ENCODE measurements around the gene COPS3. TPM values are rescaled to one million over a fixed set of nuclear protein-coding genes. Genes with fewer than 3 reads are reported as not detected.

The COPS3 gene
- total RNA-seq, 2 experiments from 2014 or later: 133 to 141 TPM

DNA sequence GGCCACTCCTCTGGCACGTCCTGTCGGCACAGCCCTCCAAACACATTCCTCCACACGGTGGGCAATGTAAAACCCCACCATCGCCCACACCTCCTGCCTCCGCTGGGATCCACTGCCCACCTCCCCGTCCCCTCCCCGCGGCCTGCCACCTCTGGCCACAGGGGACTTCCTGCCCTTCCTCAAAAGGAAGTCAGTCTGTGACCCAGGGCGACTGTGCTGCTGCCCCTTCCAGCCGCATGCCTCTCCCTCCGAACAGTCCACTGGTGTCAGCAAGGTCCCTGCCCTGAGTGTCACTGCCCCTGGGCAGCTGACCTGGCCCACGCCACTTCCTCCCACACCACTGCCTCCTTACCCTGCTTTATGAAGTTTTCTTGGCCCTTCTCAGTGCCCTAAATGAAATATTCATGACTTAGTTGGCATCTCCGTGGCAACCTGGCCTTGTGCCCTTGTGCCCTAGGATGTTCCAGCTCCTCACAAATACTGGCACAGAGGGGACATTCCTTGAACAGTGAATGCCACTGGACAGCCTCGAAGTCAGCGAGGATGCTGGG, 76.9 kb downstream of the COPS3 start:
- H3K27me3 Mint-ChIP-seq: no peaks in the 10 kb centered on the region
- peaks cover 25% of the 10 kb centered on the region for H3K4me1 Mint-ChIP-seq
- peak overlapping the region; percentile 98 for H3K27ac Mint-ChIP-seq
- no peak for DNase-seq
- H3K36me3 Mint-ChIP-seq: peaks cover 31% of the 10 kb centered on the region
- H3K9me3 Mint-ChIP-seq: no peaks in the 10 kb centered on the region
- peak overlapping the region; percentile 95 for H3K4me3 Mint-ChIP-seq

DNA sequence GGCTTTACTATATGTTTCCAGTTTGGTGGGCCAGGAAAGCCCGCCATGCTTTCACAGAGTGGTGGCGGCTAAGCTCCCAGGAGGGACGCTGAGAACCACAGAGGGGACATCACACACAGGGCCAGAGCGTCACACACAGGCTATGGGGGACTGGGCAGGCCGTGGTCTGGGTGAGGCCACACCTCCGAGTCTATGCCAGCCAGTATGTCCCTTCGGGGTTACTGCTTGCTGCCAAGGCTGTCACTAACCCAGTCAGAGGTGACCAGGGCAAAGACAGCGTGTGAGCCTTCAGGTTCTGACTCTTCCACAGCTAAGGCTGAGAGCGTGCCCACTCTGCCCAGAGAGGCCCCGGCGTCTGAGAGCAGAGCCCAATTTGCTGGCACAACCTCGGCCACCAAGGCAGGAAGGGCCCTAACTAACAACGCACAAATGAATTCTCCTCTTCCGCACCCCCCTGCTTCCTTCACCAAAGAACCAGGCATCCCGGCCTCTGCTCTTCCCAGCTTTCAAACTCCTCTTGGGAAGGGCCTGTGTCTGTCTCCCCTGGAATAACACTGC, 77.8 kb downstream of the COPS3 start:
- H3K4me3 Mint-ChIP-seq: peak overlapping the region; percentile 95
- H3K9me3 Mint-ChIP-seq: no peaks in the 10 kb centered on the region
- no peak for DNase-seq
- H3K27me3 Mint-ChIP-seq: no peaks in the 10 kb centered on the region
- H3K36me3 Mint-ChIP-seq: peaks cover 31% of the 10 kb centered on the region
- H3K4me1 Mint-ChIP-seq: peaks cover 27% of the 10 kb centered on the region
- H3K27ac Mint-ChIP-seq: no peak overlapping the region

DNA sequence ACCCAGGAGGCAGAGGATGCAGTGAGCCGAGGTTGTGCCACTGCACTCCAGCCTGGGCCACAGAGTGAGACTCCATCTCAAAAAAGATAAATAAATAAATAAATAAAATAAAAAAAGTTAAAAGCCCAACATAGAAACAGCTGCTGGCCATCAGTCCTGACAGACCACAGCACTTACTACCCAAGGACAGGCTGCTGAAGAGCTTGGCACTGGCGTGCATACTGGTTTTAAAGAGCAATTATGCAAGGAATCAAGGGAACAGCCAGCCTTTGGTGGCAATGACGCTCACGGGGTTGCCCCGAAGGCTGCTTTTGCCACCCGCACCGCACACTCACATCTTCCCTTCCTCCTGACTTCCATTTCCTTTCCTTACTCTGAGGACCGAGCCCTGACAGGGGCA, 79.1 kb downstream of the COPS3 start:
- H3K4me1 Mint-ChIP-seq: peaks cover 27% of the 10 kb centered on the region
- H3K4me3 Mint-ChIP-seq: no peak overlapping the region

DNA sequence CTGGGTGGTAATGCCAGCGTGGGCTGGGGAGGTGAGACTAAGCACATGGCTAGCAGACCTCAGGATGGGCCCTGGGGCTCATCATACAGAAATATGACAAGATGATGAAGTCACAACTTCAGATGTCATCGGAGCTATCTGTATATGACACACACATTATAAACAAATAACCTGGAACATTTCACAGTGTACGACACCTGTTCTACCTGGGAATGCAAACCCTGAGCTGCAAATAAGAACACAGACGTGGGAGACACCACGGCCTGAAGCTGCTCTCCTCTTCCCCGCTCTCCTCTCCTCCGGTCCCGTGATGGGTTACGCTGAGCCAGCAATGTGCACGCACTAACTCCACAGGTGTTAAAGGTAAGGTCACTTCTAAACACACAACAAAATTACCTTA, 79.8 kb downstream of the COPS3 start:
- DNase-seq: no peak
- Mint-ChIP-seq H3K9me3 (no peaks in the 10 kb centered on the region), H3K27ac (peak overlapping the region; percentile 31), H3K36me3 (peaks cover 33% of the 10 kb centered on the region), H3K4me1 (peaks cover 22% of the 10 kb centered on the region), H3K4me3 (no peak overlapping the region), H3K27me3 (no peaks in the 10 kb centered on the region)

More for the DNA sequence above, 79.1 kb downstream of the COPS3 start:
- Mint-ChIP-seq H3K36me3 (peaks cover 33% of the 10 kb centered on the region), H3K9me3 (no peaks in the 10 kb centered on the region), H3K27ac (no peak overlapping the region), H3K27me3 (no peaks in the 10 kb centered on the region)
- no peak for DNase-seq

DNA sequence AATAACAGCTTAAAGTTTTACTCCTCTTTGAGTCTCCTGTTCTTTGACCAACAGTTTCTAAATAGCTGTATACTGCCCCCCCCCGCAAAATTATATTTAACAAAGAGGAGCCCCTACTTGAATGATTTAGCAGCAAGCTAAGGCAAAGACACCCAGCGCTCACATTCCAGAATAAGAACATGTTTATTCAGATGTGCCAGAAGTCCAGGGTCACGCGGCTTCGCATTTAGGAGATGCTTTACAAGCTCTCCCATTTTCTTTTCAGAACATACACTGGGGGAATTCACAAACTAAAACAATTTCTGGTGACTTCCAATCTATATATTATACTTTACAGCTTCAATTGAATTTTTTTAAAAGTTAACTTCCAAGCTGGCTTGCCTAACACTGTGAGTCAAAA, 80.2 kb downstream of the COPS3 start:
- Mint-ChIP-seq H3K4me1 (peaks cover 22% of the 10 kb centered on the region), H3K36me3 (peaks cover 33% of the 10 kb centered on the region), H3K27ac (peak overlapping the region; percentile 31), H3K4me3 (no peak overlapping the region), H3K27me3 (no peaks in the 10 kb centered on the region), H3K9me3 (no peaks in the 10 kb centered on the region)
- no peak for DNase-seq

DNA sequence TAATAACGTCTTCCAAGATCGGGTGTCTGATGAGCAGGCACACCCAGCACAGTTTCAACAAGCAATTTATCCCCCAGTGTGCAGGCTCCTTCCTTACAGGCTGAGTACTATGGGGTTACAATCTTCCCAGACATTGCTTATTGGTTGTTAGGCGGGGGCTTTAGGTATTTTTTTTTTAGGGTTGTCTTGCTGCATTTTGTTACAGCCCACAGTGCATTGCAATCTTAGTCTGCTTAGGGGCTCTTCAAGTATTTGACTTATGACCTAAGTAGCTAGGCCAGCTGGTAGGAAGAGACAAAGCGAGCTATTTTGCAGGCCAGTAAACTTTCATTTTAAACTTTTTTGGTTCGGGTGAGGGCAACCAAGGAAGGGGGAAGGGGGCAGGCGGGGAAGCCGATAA, 80.7 kb downstream of the COPS3 start:
- Mint-ChIP-seq H3K4me3 (no peak overlapping the region), H3K27ac (no peak overlapping the region), H3K36me3 (peaks cover 31% of the 10 kb centered on the region), H3K27me3 (no peaks in the 10 kb centered on the region), H3K9me3 (no peaks in the 10 kb centered on the region), H3K4me1 (peaks cover 20% of the 10 kb centered on the region)
- no peak for DNase-seq

DNA sequence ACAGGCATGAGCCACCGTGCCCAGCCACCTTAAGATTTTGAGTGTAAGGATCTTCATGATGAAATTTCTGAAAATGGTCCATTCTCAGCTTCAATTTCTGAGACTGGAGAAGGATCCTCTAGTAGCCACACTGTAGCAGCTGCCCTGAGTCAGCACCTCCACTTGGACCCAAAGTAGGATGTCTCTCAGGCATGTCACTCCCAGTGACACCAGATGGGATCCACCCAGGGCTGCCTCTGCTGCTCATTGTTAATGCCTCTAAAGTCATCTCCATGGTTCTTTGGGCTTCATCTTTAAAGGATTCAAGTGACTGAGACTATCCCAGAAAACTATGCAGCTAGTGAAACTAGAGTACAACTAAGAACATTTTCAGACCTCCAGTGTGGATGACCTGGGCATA, 82.8 kb downstream of the COPS3 start:
- H3K9me3 Mint-ChIP-seq: no peaks in the 10 kb centered on the region
- H3K4me3 Mint-ChIP-seq: no peak overlapping the region
- no peak for DNase-seq
- no peak overlapping the region for H3K27ac Mint-ChIP-seq
- H3K27me3 Mint-ChIP-seq: no peaks in the 10 kb centered on the region
- H3K4me1 Mint-ChIP-seq: peaks cover 5% of the 10 kb centered on the region
- H3K36me3 Mint-ChIP-seq: peaks cover 15% of the 10 kb centered on the region

DNA sequence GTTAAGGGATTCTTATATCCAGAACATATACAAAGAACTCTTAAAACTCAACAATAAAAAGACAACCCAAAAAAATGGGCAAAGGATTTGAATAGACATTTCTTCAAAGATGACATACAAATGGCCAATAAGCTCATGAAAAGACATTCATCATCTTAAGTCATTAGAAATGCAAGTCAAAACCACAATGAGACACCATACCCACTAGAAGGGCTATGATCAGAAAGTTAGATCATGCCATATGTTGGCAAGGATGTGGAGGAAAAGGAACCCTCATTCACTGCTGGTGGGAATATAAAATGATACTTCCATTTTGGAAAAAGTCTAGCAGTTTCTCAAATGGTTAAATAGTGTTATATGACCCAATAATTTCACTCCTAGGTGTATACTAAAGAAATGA, 84.3 kb downstream of the COPS3 start:
- Mint-ChIP-seq H3K27me3 (no peaks in the 10 kb centered on the region), H3K36me3 (peaks cover 6% of the 10 kb centered on the region), H3K27ac (no peak overlapping the region), H3K9me3 (no peaks in the 10 kb centered on the region), H3K4me1 (peaks cover 4% of the 10 kb centered on the region), H3K4me3 (no peak overlapping the region)
- DNase-seq: no peak

Other genes with a start within 250 kb of the COPS3 start
- gene MPRIP, start 238.8 kb downstream of the COPS3 start, total RNA-seq: 100 to 1,000 TPM; 130 to 143 TPM
- 10 to 100 TPM; 19.4 to 19.5 TPM for gene PLD6, start 74.9 kb downstream of the COPS3 start, total RNA-seq
- gene FLCN, start 44.1 kb downstream of the COPS3 start, total RNA-seq: 10 to 100 TPM; 21.3 to 22.7 TPM
- 1 to 10 TPM; 6.1 to 6.5 TPM for gene NT5M, start 22.1 kb upstream of the COPS3 start, total RNA-seq
- gene MED9, start 195.8 kb upstream of the COPS3 start, total RNA-seq: 10 to 100 TPM; 13.8 to 15.0 TPM
- under 1 TPM; 0.31 to 0.48 TPM for gene RASD1, start 215.1 kb upstream of the COPS3 start, total RNA-seq

All from activated naive CD8-positive, alpha-beta T cell treated with anti-CD3 and anti-CD28 coated beads for 36 hours (primary cell).